H54 (cell line): ENCODE measurements around the gene CSNK2A3.
A peak's percentile ranks its signal among the peaks of the same experiment; 100 is the strongest.

ENCODE experiments used
- DNase-seq: peaks from one replicate; pipeline ENCODE4 v3.0.0; 2011; ENCODE audit warnings: low spot score, mixed read lengths; ENCODE audit not compliant: insufficient read length
- FAIRE-seq: peaks from 3 replicates; lab custom pipeline; 2011; peaks lifted over from hg19 to GRCh38; lab: Jason Lieb, UNC
- POLR2A ChIP-seq: IDR thresholded peaks from 2 replicates; pipeline ENCODE4 v1.6.1; 2011; ENCODE audit warnings: low read depth, mild to moderate bottlenecking, low read length

CSNK2A3 gene

GRCh38 chr11:11387622-11388305 is 34.7 kb upstream of the CSNK2A3 start:
- no peak for FAIRE-seq
- no peak for TF ChIP-seq POLR2A
- no peak for DNase-seq

DNA sequence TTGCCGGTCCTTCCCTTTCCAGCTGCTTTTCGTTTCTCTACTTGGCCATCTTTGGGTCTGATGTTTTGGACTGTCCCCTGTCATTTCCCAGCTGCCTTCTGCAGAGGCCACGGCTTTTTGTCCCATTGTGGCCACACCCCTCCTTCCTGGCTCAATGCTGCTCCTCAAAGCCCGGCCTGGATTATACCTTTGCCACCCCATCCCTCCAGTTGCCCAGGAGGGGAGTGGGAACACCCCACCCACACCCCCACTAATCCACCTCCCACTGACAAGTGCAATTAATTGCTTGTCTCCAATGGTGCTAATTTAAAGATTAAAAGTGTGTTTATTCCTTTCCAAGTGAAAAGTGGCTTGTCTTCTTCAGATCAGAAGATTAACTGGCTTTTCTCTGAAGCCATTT is 34.2 kb upstream of the CSNK2A3 start:
- TF ChIP-seq POLR2A, result no peak
- FAIRE-seq (no peak), DNase-seq (no peak)

DNA sequence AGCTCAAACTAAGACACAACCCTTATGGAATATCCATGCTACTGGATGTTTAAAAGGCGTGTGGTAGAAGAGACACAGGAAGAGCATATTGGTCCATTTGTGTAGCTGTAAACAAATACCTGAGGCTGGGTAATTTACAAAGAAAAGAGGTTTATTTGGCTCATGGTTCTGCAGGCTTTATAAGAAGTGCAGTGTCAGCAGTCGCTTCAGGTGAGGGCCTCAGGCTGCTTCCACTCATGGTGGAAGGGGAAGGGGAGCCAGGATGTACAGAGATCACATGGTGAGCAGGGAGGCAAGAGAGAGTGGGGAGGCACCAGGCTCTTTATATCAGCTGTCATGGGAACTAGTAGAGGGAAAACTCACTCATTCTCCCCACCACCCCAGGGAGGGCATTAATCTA is 31.8 kb upstream of the CSNK2A3 start:
- no peak for DNase-seq
- FAIRE-seq, result no peak
- TF ChIP-seq POLR2A, result no peak

DNA sequence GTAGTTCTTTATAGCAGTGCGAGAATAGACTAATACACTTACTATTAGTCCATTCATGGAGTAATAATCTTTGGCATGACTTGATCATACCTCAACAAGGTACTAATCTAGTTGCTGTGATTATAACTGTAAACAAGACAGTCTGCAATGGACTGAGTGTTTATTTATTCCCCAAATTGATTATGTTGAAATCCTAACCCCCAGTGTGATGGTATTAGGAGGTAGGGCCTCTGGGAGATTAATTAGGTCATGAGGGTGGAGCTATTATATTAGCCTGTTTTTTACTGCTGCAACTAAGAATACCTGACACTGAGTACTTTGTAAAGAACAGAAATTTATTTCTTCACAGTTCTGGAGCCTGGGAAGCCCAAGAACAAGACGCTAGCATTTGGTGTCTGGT is 30.9 kb upstream of the CSNK2A3 start:
- no peak for DNase-seq
- FAIRE-seq, result no peak
- TF ChIP-seq POLR2A, result no peak

DNA sequence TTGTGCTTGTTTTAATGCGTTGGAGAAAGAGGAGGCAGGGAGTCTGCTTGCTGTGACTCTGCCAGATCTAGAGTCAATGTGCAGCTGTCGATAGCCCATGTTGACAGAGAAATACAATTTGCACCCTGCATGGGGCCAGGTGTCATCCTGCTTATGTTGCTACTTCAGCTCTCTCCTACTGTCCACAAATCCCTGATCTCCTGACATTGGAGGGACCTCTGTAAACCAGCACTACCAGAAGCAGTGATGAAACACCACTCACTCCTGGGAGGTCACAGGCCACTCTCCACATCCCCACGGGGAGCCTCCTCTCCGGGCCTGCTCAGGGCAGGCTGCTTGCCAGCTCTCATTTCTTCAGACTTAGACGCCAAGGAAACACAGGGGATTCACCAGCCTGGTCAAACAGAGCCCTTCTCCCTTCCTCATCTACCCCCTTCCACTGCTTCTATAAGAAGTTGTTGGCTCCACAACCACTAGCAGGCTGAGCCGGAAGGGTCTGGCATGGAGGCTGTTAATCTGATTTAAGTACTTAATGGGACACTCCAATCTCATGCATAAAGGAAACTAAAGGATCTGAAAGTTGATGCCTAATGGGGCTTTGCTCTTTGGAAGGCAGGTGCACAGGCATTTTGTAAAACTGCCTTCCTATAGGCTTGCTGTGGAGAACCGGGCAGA is 29.9 kb upstream of the CSNK2A3 start:
- FAIRE-seq, result no peak
- peak; percentile 23 for DNase-seq
- no peak for TF ChIP-seq POLR2A

- FAIRE-seq (no peak), DNase-seq (no peak)
- TF ChIP-seq POLR2A, result no peak
Observed at GRCh38 chr11:11381471-11382105, 28.5 kb upstream of the CSNK2A3 start.

DNA sequence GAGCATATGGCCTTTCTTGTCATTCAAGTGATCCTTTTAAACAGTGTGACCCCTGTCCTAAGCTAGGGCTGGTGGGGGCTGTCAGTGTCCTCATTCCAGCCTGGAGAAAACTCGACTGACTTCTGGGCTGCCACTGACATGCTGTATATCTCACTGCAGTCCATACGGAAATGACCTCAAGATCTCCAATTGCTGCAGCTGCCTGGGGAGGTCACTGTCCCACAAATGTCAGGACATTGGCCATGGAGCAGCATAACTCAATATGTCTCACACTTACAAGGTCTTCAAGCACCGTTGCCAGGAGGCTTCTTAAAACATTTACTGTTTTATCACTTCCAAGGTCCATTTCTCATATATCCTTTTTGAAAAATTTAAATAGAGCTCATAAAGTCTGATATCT is 27.8 kb upstream of the CSNK2A3 start:
- FAIRE-seq (no peak), DNase-seq (no peak)
- no peak for TF ChIP-seq POLR2A

- FAIRE-seq (no peak), DNase-seq (no peak)
- TF ChIP-seq POLR2A, result no peak
Observed at GRCh38 chr11:11380340-11380739, 27.3 kb upstream of the CSNK2A3 start.

DNA sequence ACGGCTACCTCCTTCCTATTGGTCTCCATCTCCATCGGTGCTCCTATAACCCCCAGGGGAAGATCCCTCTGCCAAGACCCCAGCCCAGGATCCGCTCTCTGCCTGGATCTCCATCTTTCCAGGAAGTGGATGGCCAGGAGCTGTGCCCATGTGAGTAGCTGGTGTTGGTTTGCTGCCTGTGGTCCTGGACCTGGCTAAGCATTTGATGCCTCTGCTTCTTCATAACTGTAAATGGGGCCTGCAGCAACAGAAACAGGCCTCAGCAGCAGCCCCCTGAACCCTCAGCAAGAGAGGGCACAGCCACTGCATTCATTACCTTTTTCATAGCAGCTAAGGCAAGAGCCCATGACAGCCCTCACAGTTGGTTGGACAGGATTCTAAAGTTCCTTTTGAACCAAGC is 26.6 kb upstream of the CSNK2A3 start:
- no peak for FAIRE-seq
- DNase-seq, result no peak
- TF ChIP-seq POLR2A, result no peak

GRCh38 chr11:11378184-11378940 is 25.3 kb upstream of the CSNK2A3 start:
- FAIRE-seq (no peak), DNase-seq (no peak)
- TF ChIP-seq POLR2A, result no peak

- no peak for DNase-seq
- no peak for TF ChIP-seq POLR2A
- no peak for FAIRE-seq
Observed at GRCh38 chr11:11374358-11375148, 21.5 kb upstream of the CSNK2A3 start.

GRCh38 chr11:11373934-11374333 is 20.9 kb upstream of the CSNK2A3 start:
- no peak for TF ChIP-seq POLR2A
- FAIRE-seq, result no peak
- no peak for DNase-seq

- FAIRE-seq (no peak), DNase-seq (no peak)
- no peak for TF ChIP-seq POLR2A
Observed at GRCh38 chr11:11372461-11372860, 19.4 kb upstream of the CSNK2A3 start.
